ENCODE results near the gene AAK1. TPM values are rescaled to one million over a fixed set of nuclear protein-coding genes. Genes with fewer than 3 reads are reported as not detected.

The AAK1 gene
- total and polyA plus RNA-seq, 2 experiments from 2014 or later = 39.0 to 52.4 TPM

DNA sequence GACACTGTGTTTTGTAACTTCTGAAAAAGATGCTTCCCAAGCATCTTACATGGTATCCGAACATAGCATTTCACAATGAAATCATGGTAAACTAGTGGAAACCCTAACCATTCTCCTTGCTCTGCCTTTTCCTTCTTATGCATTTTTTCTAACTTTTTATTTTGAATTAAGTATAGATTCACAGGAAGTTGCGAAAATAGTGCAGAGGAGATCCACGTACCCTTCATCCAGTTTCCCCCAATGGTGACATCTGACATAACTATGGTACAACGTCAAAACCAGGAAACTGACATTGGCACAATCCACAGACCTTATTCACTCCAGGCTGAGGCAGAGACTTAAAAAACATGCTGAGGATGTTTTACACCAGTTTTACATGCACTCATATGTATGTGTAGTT is 38.3 kb downstream of the AAK1 start (continued):
- TF ChIP-seq, protein P1, sequence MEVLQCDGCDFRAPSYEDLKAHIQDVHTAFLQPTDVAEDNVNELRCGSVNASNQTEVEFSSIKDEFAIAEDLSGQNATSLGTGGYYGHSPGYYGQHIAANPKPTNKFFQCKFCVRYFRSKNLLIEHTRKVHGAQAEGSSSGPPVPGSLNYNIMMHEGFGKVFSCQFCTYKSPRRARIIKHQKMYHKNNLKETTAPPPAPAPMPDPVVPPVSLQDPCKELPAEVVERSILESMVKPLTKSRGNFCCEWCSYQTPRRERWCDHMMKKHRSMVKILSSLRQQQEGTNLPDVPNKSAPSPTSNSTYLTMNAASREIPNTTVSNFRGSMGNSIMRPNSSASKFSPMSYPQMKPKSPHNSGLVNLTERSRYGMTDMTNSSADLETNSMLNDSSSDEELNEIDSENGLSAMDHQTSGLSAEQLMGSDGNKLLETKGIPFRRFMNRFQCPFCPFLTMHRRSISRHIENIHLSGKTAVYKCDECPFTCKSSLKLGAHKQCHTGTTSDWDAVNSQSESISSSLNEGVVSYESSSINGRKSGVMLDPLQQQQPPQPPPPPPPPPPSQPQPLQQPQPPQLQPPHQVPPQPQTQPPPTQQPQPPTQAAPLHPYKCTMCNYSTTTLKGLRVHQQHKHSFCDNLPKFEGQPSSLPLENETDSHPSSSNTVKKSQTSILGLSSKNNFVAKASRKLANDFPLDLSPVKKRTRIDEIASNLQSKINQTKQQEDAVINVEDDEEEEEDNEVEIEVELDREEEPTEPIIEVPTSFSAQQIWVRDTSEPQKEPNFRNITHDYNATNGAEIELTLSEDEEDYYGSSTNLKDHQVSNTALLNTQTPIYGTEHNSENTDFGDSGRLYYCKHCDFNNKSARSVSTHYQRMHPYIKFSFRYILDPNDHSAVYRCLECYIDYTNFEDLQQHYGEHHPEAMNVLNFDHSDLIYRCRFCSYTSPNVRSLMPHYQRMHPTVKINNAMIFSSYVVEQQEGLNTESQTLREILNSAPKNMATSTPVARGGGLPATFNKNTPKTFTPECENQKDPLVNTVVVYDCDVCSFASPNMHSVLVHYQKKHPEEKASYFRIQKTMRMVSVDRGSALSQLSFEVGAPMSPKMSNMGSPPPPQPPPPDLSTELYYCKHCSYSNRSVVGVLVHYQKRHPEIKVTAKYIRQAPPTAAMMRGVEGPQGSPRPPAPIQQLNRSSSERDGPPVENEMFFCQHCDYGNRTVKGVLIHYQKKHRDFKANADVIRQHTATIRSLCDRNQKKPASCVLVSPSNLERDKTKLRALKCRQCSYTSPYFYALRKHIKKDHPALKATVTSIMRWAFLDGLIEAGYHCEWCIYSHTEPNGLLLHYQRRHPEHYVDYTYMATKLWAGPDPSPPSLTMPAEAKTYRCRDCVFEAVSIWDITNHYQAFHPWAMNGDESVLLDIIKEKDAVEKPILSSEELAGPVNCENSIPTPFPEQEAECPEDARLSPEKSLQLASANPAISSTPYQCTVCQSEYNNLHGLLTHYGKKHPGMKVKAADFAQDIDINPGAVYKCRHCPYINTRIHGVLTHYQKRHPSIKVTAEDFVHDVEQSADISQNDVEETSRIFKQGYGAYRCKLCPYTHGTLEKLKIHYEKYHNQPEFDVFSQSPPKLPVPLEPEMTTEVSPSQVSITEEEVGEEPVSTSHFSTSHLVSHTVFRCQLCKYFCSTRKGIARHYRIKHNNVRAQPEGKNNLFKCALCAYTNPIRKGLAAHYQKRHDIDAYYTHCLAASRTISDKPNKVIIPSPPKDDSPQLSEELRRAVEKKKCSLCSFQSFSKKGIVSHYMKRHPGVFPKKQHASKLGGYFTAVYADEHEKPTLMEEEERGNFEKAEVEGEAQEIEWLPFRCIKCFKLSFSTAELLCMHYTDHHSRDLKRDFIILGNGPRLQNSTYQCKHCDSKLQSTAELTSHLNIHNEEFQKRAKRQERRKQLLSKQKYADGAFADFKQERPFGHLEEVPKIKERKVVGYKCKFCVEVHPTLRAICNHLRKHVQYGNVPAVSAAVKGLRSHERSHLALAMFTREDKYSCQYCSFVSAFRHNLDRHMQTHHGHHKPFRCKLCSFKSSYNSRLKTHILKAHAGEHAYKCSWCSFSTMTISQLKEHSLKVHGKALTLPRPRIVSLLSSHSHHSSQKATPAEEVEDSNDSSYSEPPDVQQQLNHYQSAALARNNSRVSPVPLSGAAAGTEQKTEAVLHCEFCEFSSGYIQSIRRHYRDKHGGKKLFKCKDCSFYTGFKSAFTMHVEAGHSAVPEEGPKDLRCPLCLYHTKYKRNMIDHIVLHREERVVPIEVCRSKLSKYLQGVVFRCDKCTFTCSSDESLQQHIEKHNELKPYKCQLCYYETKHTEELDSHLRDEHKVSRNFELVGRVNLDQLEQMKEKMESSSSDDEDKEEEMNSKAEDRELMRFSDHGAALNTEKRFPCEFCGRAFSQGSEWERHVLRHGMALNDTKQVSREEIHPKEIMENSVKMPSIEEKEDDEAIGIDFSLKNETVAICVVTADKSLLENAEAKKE (CRISPR knock-in tag; IDR thresholded peaks at IDR 0.05) = no peak
- TF ChIP-seq NANOG (IDR thresholded peaks at IDR 0.05; ENCODE audit: borderline replicate concordance) = no peak
- no peak for TF ChIP-seq EZH2phosphoT487 (IDR thresholded peaks at IDR 0.05; ENCODE audit: unreplicated experiment)
- no peak for TF ChIP-seq EZH2 (IDR thresholded peaks at IDR 0.05; ENCODE audit: low read depth, unreplicated experiment)
- no peak for TF ChIP-seq ZNF331 (CRISPR knock-in tag; IDR thresholded peaks at IDR 0.05; ENCODE audit: low read depth)
- TF ChIP-seq, protein P2, sequence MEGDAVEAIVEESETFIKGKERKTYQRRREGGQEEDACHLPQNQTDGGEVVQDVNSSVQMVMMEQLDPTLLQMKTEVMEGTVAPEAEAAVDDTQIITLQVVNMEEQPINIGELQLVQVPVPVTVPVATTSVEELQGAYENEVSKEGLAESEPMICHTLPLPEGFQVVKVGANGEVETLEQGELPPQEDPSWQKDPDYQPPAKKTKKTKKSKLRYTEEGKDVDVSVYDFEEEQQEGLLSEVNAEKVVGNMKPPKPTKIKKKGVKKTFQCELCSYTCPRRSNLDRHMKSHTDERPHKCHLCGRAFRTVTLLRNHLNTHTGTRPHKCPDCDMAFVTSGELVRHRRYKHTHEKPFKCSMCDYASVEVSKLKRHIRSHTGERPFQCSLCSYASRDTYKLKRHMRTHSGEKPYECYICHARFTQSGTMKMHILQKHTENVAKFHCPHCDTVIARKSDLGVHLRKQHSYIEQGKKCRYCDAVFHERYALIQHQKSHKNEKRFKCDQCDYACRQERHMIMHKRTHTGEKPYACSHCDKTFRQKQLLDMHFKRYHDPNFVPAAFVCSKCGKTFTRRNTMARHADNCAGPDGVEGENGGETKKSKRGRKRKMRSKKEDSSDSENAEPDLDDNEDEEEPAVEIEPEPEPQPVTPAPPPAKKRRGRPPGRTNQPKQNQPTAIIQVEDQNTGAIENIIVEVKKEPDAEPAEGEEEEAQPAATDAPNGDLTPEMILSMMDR (conservative IDR thresholded peaks at IDR 0.05; ENCODE audit: low read depth in 2 of 2) = no peak

GRCh38 chr2:69604836-69605235 is 38.7 kb downstream of the AAK1 start:
- peaks cover 9% of the 10 kb centered on the region for H3K36me3 Mint-ChIP-seq (ENCODE audit: low read depth)
- Histone ChIP-seq H3K4me3 (no peak overlapping the region), H3K36me3 (ENCODE audit: insufficient read depth) (no peaks in the 10 kb centered on the region), H3K4me2 (no peak overlapping the region), H3K27me3 (ENCODE audit: insufficient read depth) (no peaks in the 10 kb centered on the region), H4K20me1 (replicated peaks; ENCODE audit: insufficient read depth) (no peaks in the 10 kb centered on the region), H3F3A (replicated peaks; ENCODE audit: low read depth) (no peaks in the 10 kb centered on the region), H3K4me1 (ENCODE audit: insufficient read depth) (no peaks in the 10 kb centered on the region), H3K27ac (ENCODE audit: low read depth) (no peak overlapping the region), H3K79me2 (replicated peaks; ENCODE audit: insufficient read depth) (peaks cover 43% of the 10 kb centered on the region), H2AFZ (no peak overlapping the region), H3K9me2 (ENCODE audit: insufficient read depth) (no peaks in the 10 kb centered on the region)
- H3K27ac Mint-ChIP-seq = no peak overlapping the region
- H3K4me1 Mint-ChIP-seq = peaks cover 6% of the 10 kb centered on the region; the same call in 2 of the 3 replicates
- H3K27me3 Mint-ChIP-seq (ENCODE audit: insufficient read depth, low read depth, poor library complexity) = no peaks in the 10 kb centered on the region
- H3K4me3 Mint-ChIP-seq = no peak overlapping the region
- TF ChIP-seq POLR2AphosphoS5 (IDR thresholded peaks at IDR 0.05; ENCODE audit: low read depth) = no peak
- no peak for TF ChIP-seq ZNF331 (CRISPR knock-in tag; IDR thresholded peaks at IDR 0.05; ENCODE audit: low read depth)
- ATAC-seq (no peak), DNase-seq (ENCODE audit: low spot score) (no peak)
- peaks cover 6% of the 10 kb centered on the region for H3K9me3 Mint-ChIP-seq

Measured in GM23338 (cell line).